GM11168 (cell line): ENCODE data around the gene GKAP1.
"Not testable (repeated sequence)": the region's sequence is repeated elsewhere in the genome, so short reads cannot be mapped to it uniquely, and the experiment has no call there.

ENCODE experiments used
- in situ Hi-C: fragments of 300-500 bp; cut with MboI; formaldehyde crosslinking; loops from one replicate; pipeline ENCODE4 v1.12.0; 2022; ENCODE audit warnings: low sequenced_read_pairs; ENCODE audit not compliant: unreplicated experiment

The GKAP1 gene

GRCh38 chr9:83817356-83818278 is at the start of gene GKAP1:
Gene GKAP1, minus strand, starts transcription at chr9:83817769. Its CDS starts 11,252 bp downstream, at chr9:83806517.
- in situ Hi-C loops, result not testable (repeated sequence)

GRCh38 chr9:83849895-83850294 is 32.3 kb upstream of the GKAP1 start:
- in situ Hi-C loops, result not testable (repeated sequence)

GRCh38 chr9:83837070-83837643 is 19.6 kb upstream of the GKAP1 start:
- in situ Hi-C loops, result loop anchor here (5.0 kb wide), 1 partner anchor 1950 kb away; no protein-coding TSS in a partner anchor

GRCh38 chr9:83830426-83831071 is 13.0 kb upstream of the GKAP1 start:
- in situ Hi-C loops, result not testable (repeated sequence)

GRCh38 chr9:83824986-83825623 is 7.5 kb upstream of the GKAP1 start:
- in situ Hi-C loops, result not testable (repeated sequence)

- in situ Hi-C loops, result not testable (repeated sequence)
Measured at GRCh38 chr9:83817011-83817355, 586 bp downstream of the GKAP1 start.

- in situ Hi-C loops, result not testable (repeated sequence)
Measured at GRCh38 chr9:83815120-83815519, 2.4 kb downstream of the GKAP1 start.

GRCh38 chr9:83809213-83809612 is 8.4 kb downstream of the GKAP1 start:
- in situ Hi-C loops, result not testable (repeated sequence)

- in situ Hi-C loops, result not testable (repeated sequence)
Measured at GRCh38 chr9:83804454-83804853, 13.1 kb downstream of the GKAP1 start.

- in situ Hi-C loops, result not testable (repeated sequence)
Measured at GRCh38 chr9:83803941-83804340, 13.6 kb downstream of the GKAP1 start.

- in situ Hi-C loops, result no loop called here
Measured at GRCh38 chr9:83800236-83801033, 17.1 kb downstream of the GKAP1 start.

GRCh38 chr9:83794051-83794450 is 23.5 kb downstream of the GKAP1 start:
- in situ Hi-C loops, result no loop called here

GRCh38 chr9:83792746-83793145 is 24.8 kb downstream of the GKAP1 start:
- in situ Hi-C loops, result no loop called here

- in situ Hi-C loops, result no loop called here
Measured at GRCh38 chr9:83778164-83778563, 39.4 kb downstream of the GKAP1 start.

- in situ Hi-C loops, result no loop called here
Measured at GRCh38 chr9:83775932-83776331, 41.6 kb downstream of the GKAP1 start.

GRCh38 chr9:83772860-83773259 is 44.7 kb downstream of the GKAP1 start:
- in situ Hi-C loops, result no loop called here

GRCh38 chr9:83765376-83765775 is 52.2 kb downstream of the GKAP1 start:
- in situ Hi-C loops, result no loop called here

- in situ Hi-C loops, result no loop called here
Measured at GRCh38 chr9:83754383-83754977, 63.1 kb downstream of the GKAP1 start.

- in situ Hi-C loops, result no loop called here
Measured at GRCh38 chr9:83749706-83750105, 67.9 kb downstream of the GKAP1 start.
